ENCODE measurements around the gene CRTAP. TPM values are rescaled to one million over a fixed set of nuclear protein-coding genes. Genes with fewer than 3 reads are reported as not detected.

Gene CRTAP
- total and polyA plus RNA-seq, 2 donors from 2014 or later, result 122 to 192 TPM

DNA sequence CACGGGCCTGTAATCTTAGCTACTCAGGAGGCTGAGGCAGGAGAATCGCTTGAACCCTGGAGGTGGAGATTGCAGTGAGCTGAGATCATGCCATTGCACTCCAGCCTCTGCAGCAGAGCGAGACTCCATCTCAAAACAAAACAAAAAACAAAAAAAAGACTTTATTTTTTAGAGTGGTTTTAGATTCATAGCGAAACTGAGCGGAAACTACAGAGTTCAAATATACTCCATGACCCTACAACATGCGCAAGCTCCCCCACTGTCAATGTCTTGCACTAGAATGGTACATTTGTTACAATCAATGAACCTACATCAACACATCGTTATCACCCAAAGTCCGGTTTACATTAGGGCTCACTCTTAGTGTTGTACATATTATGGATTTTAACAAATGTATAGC lies 2.2 kb upstream of the CRTAP start:
- intact Hi-C loops (cut with DNase I), result no loop called here
- TF ChIP-seq, protein P1, sequence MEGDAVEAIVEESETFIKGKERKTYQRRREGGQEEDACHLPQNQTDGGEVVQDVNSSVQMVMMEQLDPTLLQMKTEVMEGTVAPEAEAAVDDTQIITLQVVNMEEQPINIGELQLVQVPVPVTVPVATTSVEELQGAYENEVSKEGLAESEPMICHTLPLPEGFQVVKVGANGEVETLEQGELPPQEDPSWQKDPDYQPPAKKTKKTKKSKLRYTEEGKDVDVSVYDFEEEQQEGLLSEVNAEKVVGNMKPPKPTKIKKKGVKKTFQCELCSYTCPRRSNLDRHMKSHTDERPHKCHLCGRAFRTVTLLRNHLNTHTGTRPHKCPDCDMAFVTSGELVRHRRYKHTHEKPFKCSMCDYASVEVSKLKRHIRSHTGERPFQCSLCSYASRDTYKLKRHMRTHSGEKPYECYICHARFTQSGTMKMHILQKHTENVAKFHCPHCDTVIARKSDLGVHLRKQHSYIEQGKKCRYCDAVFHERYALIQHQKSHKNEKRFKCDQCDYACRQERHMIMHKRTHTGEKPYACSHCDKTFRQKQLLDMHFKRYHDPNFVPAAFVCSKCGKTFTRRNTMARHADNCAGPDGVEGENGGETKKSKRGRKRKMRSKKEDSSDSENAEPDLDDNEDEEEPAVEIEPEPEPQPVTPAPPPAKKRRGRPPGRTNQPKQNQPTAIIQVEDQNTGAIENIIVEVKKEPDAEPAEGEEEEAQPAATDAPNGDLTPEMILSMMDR (IDR thresholded peaks at IDR 0.05; ENCODE audit: borderline replicate concordance, extremely low read depth, insufficient read depth), result no peak

DNA sequence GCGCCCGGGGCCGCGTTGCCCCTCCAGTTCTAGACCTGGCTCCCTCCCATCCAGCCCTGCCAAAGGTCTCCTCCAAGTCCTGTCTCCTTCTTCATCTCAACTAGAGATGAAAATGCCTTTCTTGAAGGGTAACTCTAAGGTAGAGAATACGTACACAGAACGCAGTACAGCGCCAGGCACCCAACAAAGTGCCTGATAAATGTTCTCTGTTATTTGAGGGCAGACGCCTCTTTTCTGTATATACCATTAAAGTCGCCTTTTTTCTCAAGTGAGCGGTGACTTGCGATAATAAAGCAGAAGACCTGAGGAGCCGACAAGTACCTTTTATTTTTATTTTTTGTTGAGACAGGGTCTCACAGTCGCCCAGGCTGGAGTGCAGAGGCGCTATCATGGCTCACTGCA lies 809 bp downstream of the CRTAP start:
- FAIRE-seq (no peak), DNase-seq (no peak)
- H3K9me3 ChIP-seq (ENCODE audit: control insufficient read depth in 2 of 3, insufficient read depth in 1 of 3, low read length in 3 of 3), result no peaks in the 10 kb centered on the region
- peak overlapping the region; percentile 64 to 87 (median 74) for H3K4me3 ChIP-seq (ENCODE audit: low read length in 3 of 3)
- H3K36me3 ChIP-seq (ENCODE audit: control insufficient read depth in 2 of 3, insufficient read depth in 3 of 3, low read length in 3 of 3), result no peaks in the 10 kb centered on the region
- intact Hi-C loops (cut with DNase I), result no loop called here
- H3K4me1 ChIP-seq (ENCODE audit: control insufficient read depth in 2 of 3, insufficient read depth in 2 of 3, low read depth in 1 of 3, low read length in 3 of 3), result peaks cover 0 to 7% (median 3%) of the 10 kb centered on the region in 3 donors
- H3K27ac ChIP-seq (ENCODE audit: low read depth in 2 of 2, low read length in 2 of 2), result peak overlapping the region; percentile 93 to 98
- H3K27me3 ChIP-seq (ENCODE audit: control insufficient read depth, insufficient read depth, low read length), result no peaks in the 10 kb centered on the region
- H3K9ac ChIP-seq (ENCODE audit: low read length in 3 of 3), result peak overlapping the region in 2 of 3 donors; percentile 63 to 80
- TF ChIP-seq, protein P1 (IDR thresholded peaks at IDR 0.05; ENCODE audit: borderline replicate concordance, extremely low read depth, insufficient read depth), result no peak

More for the DNA sequence above, 2.2 kb upstream of the CRTAP start:
- H3K27me3 ChIP-seq (ENCODE audit: control insufficient read depth, insufficient read depth, low read length), result no peaks in the 10 kb centered on the region
- H3K27ac ChIP-seq (ENCODE audit: low read depth in 2 of 2, low read length in 2 of 2), result no peak overlapping the region
- DNase-seq (no peak), FAIRE-seq (no peak)
- H3K4me3 ChIP-seq (ENCODE audit: low read length in 3 of 3), result no peak overlapping the region
- no peak overlapping the region for H3K9ac ChIP-seq (ENCODE audit: low read length in 3 of 3)
- H3K4me1 ChIP-seq (ENCODE audit: control insufficient read depth in 2 of 3, insufficient read depth in 2 of 3, low read depth in 1 of 3, low read length in 3 of 3), result peaks cover 0 to 4% (median 0%) of the 10 kb centered on the region in 3 donors
- H3K36me3 ChIP-seq (ENCODE audit: control insufficient read depth in 2 of 3, insufficient read depth in 3 of 3, low read length in 3 of 3), result no peaks in the 10 kb centered on the region
- H3K9me3 ChIP-seq (ENCODE audit: control insufficient read depth in 2 of 3, insufficient read depth in 1 of 3, low read length in 3 of 3), result no peaks in the 10 kb centered on the region

DNA sequence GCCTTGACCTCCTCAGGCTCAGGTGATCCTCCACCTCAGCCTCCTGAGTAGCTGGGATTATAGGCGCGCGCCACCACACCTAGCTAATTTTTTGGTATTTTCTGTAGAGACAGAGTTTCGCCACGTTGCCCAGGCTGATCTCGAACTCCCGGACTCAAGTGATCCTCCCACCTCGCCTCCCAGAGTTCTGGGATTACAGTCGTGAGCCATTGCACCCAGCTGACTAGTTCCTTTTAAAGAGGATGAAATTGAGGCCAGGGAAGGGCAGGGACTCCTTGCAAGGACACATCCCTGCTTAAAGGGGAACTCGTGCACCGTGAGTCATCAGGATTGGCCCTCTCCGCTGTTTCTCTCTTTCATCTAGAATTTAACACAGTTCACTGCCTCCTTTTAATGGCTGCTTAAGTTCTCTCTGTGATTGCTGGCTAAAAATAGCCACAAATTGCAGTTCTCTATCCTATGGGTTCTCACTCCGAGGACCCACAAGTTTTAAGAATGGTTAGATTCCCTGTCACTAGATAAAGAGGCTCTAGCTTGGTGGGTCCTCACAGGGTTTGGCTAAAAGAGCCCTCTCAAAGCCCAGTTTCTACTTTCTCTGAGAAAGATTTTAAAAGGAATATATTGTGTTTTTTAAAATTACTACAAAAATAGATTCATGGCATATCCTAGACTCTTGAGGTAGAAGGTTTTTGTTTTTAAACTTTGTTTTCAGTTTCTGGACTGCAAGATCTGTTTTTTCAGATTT lies 1.4 kb downstream of the CRTAP start:
- H3K27ac ChIP-seq (ENCODE audit: low read depth in 2 of 2, low read length in 2 of 2), result peak overlapping the region; percentile 93 to 98
- peaks cover 0 to 7% (median 3%) of the 10 kb centered on the region in 3 donors for H3K4me1 ChIP-seq (ENCODE audit: control insufficient read depth in 2 of 3, insufficient read depth in 2 of 3, low read depth in 1 of 3, low read length in 3 of 3)
- peak overlapping the region in 1 of 3 donors; percentile 80 for H3K9ac ChIP-seq (ENCODE audit: low read length in 3 of 3)
- H3K9me3 ChIP-seq (ENCODE audit: control insufficient read depth in 2 of 3, insufficient read depth in 1 of 3, low read length in 3 of 3), result no peaks in the 10 kb centered on the region
- no peaks in the 10 kb centered on the region for H3K36me3 ChIP-seq (ENCODE audit: control insufficient read depth in 2 of 3, insufficient read depth in 3 of 3, low read length in 3 of 3)
- FAIRE-seq, result no peak
- TF ChIP-seq, protein P1 (IDR thresholded peaks at IDR 0.05; ENCODE audit: borderline replicate concordance, extremely low read depth, insufficient read depth), result no peak
- intact Hi-C loops (cut with DNase I), result no loop called here
- peak; percentile 22 to 86 (median 53) for DNase-seq
- H3K27me3 ChIP-seq (ENCODE audit: control insufficient read depth, insufficient read depth, low read length), result no peaks in the 10 kb centered on the region
- H3K4me3 ChIP-seq (ENCODE audit: low read length in 3 of 3), result peak overlapping the region; percentile 1 to 87 (median 64)

Measured in kidney (tissue), 14 donors.